ENCODE data around the gene GPHN.

- TF ChIP-seq POLR2A (IDR thresholded peaks at IDR 0.05; ENCODE audit: low read depth, low read length) (no peak), TAF1 (IDR thresholded peaks at IDR 0.05; ENCODE audit: borderline replicate concordance, low read depth, low read length) (no peak)
These were observed 209.7 kb downstream of the GPHN start for GRCh38 chr14:66717561-66718140.
